Transverse colon (tissue), 4 donors: ENCODE measurements around the gene ARF5. TPM values are rescaled to one million over a fixed set of nuclear protein-coding genes. Genes with fewer than 3 reads are reported as not detected.
A peak's percentile ranks its signal among the peaks of the same experiment; 100 is the strongest.

ENCODE experiments used
- DNase-seq: peaks from one replicate; pipeline ENCODE4 v3.0.0-alpha.2; 2019
- H3K27ac ChIP-seq, 4 donors: fragments of 200-600 bp; sonication (generic); 2 replicates each; pipeline ENCODE4 v1.5.1; 2016 to 2018; ENCODE audit warnings: inconsistent platforms in 4 of 4
- H3K27me3 ChIP-seq: fragments of 200-600 bp; sonication (generic); 2 replicates; pipeline ENCODE4 v1.5.1; 2017; ENCODE audit warnings: inconsistent platforms
- H3K36me3 ChIP-seq, 4 donors: fragments of 200-600 bp; sonication (generic); 2 replicates each; pipeline ENCODE4 v1.5.1; 2017 to 2019; ENCODE audit warnings: inconsistent platforms in 4 of 4
- H3K4me1 ChIP-seq, 4 donors: fragments of 200-600 bp; sonication (generic); 2 replicates each; pipeline ENCODE4 v1.5.1; 2017 to 2020; ENCODE audit warnings: inconsistent platforms in 4 of 4
- H3K4me3 ChIP-seq, 4 donors: fragments of 200-600 bp; sonication (generic); 1 replicate in 1 of 4; 2 replicates in 3 of 4; pipeline versions ENCODE4 v1.5.1 to v1.6.1; 2017 to 2019; ENCODE audit warnings: inconsistent platforms in 4 of 4
- H3K9me3 ChIP-seq, 2 donors: fragments of 200-600 bp; sonication (generic); 2 replicates each; pipeline ENCODE4 v1.5.1; 2017 to 2019; ENCODE audit warnings: inconsistent platforms in 2 of 2
- EP300 ChIP-seq: sonication (generic); formaldehyde crosslinking; IDR thresholded peaks from one replicate; pipeline ENCODE4 v1.6.1; 2017; ENCODE audit warnings: antibody characterized with exemption, low read depth
- POLR2A ChIP-seq: fragments of 450-650 bp; IDR thresholded peaks from one replicate; pipeline ENCODE4 v1.6.1; 2016; ENCODE audit warnings: antibody characterized with exemption, mild to moderate bottlenecking, moderate library complexity
- POLR2AphosphoS5 ChIP-seq, 3 donors: sonication (generic); formaldehyde crosslinking; IDR thresholded peaks; one replicate each; pipeline ENCODE4 v1.6.1; 2016; ENCODE audit warnings: antibody characterized with exemption in 3 of 3
- WGBS, 2 donors: methylation state at CpG; one replicate each; pipeline ENCODE4 v1.1.5; 2018; ENCODE audit warnings: low coverage in 1 of 2; 5-methylcytosine and 5-hydroxymethylcytosine counted together
- in situ Hi-C, 4 donors: fragments of 200-750 bp; cut with MboI; loops; one replicate each; pipeline versions ENCODE4 v1.15.0 to v1.15.1; 2017; ENCODE audit warnings: low sequenced_read_pairs in 3 of 4, low pct_ligation_motif_present in 1 of 4, low pct_unique_long_range_greater_than_20kb in 1 of 4
- intact Hi-C: fragments of 100-400 bp; cut with DNase I; formaldehyde crosslinking; loops from one replicate; pipeline ENCODE4 v1.15.1; 2023; ENCODE audit warnings: low total_unique reads
- total RNA-seq, 4 donors: library from RNA; depleted of rRNA; stranded (reverse); fragments of >200 nt; gene quantifications; one replicate each; pipeline ENCODE4 v1.1.0, GENCODE V29; 2016
- TF ChIP-seq, protein P1 (sequence below), 5 experiments: fragments of 200-600 bp in 3 of 5; fragments of 450-650 bp in 2 of 5; sonication (generic) in 3 of 5; IDR thresholded peaks; 1 replicate in 2 of 5; 2 replicates in 3 of 5; pipeline ENCODE4 v1.5.1; 2016 to 2017; ENCODE audit warnings: antibody characterized with exemption in 5 of 5, inconsistent platforms in 3 of 5, mild to moderate bottlenecking in 2 of 5, moderate library complexity in 1 of 5

Gene ARF5
- total RNA-seq, 4 donors from 2014 or later = 70.1 to 379 (median 194) TPM

DNA sequence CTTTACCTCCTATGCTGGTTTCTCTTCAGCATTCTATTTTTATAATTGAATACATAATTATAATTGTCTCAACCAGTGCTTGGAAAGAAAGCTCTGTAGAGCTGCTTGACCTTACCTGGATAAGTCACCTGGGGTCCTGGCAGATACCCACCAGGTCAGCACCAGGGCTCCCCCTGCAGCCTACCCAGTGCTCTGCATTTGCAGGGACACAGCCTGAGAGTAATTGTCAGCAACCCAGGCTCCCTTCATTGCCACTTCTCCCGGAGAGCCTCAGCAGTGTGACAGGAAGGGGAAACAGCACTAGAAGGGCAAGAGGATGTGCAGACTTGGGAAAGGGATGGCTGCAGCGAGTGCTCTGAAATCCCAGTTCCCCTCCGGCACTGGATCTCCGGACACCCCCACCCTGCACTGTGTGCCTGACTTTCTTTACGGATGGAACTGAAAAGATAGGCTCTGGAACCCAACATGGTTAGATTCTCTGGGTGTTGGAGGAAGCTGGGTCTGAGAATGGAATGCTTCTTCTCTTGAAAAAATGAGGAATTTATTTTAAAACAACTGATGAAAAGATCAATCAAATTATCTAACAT, 41.1 kb downstream of the ARF5 start:
- TF ChIP-seq, protein P1, sequence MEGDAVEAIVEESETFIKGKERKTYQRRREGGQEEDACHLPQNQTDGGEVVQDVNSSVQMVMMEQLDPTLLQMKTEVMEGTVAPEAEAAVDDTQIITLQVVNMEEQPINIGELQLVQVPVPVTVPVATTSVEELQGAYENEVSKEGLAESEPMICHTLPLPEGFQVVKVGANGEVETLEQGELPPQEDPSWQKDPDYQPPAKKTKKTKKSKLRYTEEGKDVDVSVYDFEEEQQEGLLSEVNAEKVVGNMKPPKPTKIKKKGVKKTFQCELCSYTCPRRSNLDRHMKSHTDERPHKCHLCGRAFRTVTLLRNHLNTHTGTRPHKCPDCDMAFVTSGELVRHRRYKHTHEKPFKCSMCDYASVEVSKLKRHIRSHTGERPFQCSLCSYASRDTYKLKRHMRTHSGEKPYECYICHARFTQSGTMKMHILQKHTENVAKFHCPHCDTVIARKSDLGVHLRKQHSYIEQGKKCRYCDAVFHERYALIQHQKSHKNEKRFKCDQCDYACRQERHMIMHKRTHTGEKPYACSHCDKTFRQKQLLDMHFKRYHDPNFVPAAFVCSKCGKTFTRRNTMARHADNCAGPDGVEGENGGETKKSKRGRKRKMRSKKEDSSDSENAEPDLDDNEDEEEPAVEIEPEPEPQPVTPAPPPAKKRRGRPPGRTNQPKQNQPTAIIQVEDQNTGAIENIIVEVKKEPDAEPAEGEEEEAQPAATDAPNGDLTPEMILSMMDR (IDR thresholded peaks at IDR 0.05) = peak in 2 of 5 experiments; percentile 27 to 34
- TF ChIP-seq POLR2A = no peak
- TF ChIP-seq EP300 = no peak
- no peak for TF ChIP-seq POLR2AphosphoS5 (IDR thresholded peaks at IDR 0.05)
- Histone ChIP-seq H3K9me3 (no peaks in the 10 kb centered on the region), H3K27me3 (peaks cover 6% of the 10 kb centered on the region), H3K36me3 (no peaks in the 10 kb centered on the region), H3K4me3 (no peak overlapping the region), H3K4me1 (no peaks in the 10 kb centered on the region), H3K27ac (no peak overlapping the region)
- in situ Hi-C loops = no loop called here
- DNase-seq = peak; percentile 34
- intact Hi-C loops = no loop called here
- 10 to 21% methylated on average over 3 to 5 of the region's 5 CpGs for WGBS, 2 donors

GRCh38 chr7:127632276-127632910, 44.2 kb downstream of the ARF5 start:
- WGBS, 2 donors = 82 to 100% methylated on average over 2 to 7 of the region's 7 CpGs
- in situ Hi-C loops = no loop called here
- H3K36me3 ChIP-seq = no peaks in the 10 kb centered on the region
- H3K9me3 ChIP-seq = no peaks in the 10 kb centered on the region
- H3K27ac ChIP-seq = no peak overlapping the region
- no peak overlapping the region for H3K4me3 ChIP-seq
- no peaks in the 10 kb centered on the region for H3K4me1 ChIP-seq
- DNase-seq = no peak
- TF ChIP-seq, protein P1 (IDR thresholded peaks at IDR 0.05) = no peak
- no peak for TF ChIP-seq EP300
- TF ChIP-seq POLR2A = no peak
- TF ChIP-seq POLR2AphosphoS5 (IDR thresholded peaks at IDR 0.05) = no peak
- peaks cover 9% of the 10 kb centered on the region for H3K27me3 ChIP-seq
- intact Hi-C loops = no loop called here

DNA sequence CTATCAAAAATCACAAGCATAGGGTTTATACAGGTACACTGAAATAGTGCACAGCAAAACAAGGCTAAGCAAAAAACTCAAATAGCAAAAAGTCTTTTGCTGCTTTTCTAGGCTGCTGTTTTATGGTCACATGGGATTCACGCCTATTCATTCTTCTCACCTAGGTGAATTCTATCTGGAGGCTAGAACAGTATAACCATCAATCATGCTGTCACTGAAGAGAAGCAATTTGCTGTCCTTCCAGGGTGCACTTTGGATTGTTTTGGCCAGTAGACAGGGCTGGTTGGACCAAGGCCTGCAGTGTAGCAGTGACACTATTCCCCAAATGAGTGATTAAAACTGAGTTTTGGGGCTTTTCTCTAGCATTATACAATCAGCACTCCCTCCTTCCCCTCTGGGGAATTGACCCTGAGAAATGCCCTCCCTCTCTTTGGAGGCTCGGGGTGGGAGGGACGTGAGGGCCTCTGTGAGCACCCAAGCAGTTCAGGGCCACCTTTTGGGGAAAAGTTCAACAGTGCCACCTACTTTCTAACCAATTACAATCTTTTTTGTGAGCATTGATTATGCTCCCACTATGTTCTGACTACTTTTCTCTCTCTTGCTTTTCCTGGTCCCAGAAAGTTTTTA, 47.6 kb downstream of the ARF5 start:
- peaks cover 11% of the 10 kb centered on the region for H3K27me3 ChIP-seq
- TF ChIP-seq POLR2A (no peak), EP300 (no peak), POLR2AphosphoS5 (IDR thresholded peaks at IDR 0.05) (no peak)
- TF ChIP-seq, protein P1 (IDR thresholded peaks at IDR 0.05) = no peak
- WGBS, 2 donors = 22 to 38% methylated on average over 2 to 3 of the region's 3 CpGs
- no peaks in the 10 kb centered on the region for H3K36me3 ChIP-seq
- in situ Hi-C loops (no loop called here), intact Hi-C loops (no loop called here)
- no peak overlapping the region for H3K4me3 ChIP-seq
- H3K27ac ChIP-seq = no peak overlapping the region
- no peak for DNase-seq
- no peaks in the 10 kb centered on the region for H3K9me3 ChIP-seq
- H3K4me1 ChIP-seq = no peaks in the 10 kb centered on the region

DNA sequence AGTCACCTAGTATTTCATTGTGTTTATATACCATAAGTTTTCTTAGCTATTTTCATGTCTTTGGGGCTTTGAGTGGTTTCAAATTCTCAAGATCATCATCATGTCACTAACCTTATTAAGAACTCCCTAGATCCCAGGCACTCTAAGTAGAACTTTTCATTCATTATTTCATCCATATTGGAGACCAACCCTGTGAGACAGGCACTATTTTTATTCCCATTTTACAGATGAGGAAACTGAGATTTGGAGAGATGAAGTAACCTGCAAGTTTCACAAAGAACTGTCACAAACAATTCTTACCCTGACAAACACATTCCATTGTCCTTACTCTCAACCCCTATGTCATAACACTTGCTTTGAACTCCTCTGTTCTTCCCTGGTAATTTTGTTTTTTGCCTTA, 50.0 kb downstream of the ARF5 start:
- Histone ChIP-seq H3K27me3 (peaks cover 11% of the 10 kb centered on the region), H3K27ac (no peak overlapping the region), H3K4me1 (no peaks in the 10 kb centered on the region), H3K4me3 (no peak overlapping the region), H3K9me3 (no peaks in the 10 kb centered on the region), H3K36me3 (no peaks in the 10 kb centered on the region)
- in situ Hi-C loops (no loop called here), intact Hi-C loops (no loop called here)
- DNase-seq = no peak
- TF ChIP-seq, protein P1 (IDR thresholded peaks at IDR 0.05) = no peak
- no peak for TF ChIP-seq EP300
- TF ChIP-seq POLR2A = no peak

Other genes starting within 250 kb of the ARF5 start
- 10 to 100 TPM; 31.7 to 60.7 (median 41.5) TPM for gene ZNF800, start 195.7 kb upstream of the ARF5 start, total RNA-seq
- gene GCC1, start 2.8 kb upstream of the ARF5 start, total RNA-seq = 10 to 100 TPM; 10.3 to 20.5 (median 18.9) TPM
- gene FSCN3, start 5.3 kb downstream of the ARF5 start, total RNA-seq = 1 to 10 TPM in 1 of 4 donors, under 1 TPM in 1, not detected in 2; 0.79 to 3.4 TPM
- gene PAX4, start 29.7 kb downstream of the ARF5 start, total RNA-seq = 1 to 10 TPM in 1 of 4 donors, under 1 TPM in 1, not detected in 2; 0.41 to 5.0 TPM
- 10 to 100 TPM; 64.3 to 77.0 (median 70.4) TPM for gene SND1, start 63.8 kb downstream of the ARF5 start, total RNA-seq